ENCODE results near the gene OR2B2.
A peak's percentile ranks its signal among the peaks of the same experiment; 100 is the strongest.
"Not testable (repeated sequence)": the region's sequence is repeated elsewhere in the genome, so short reads cannot be mapped to it uniquely, and the experiment has no call there.

OR2B2 gene

DNA sequence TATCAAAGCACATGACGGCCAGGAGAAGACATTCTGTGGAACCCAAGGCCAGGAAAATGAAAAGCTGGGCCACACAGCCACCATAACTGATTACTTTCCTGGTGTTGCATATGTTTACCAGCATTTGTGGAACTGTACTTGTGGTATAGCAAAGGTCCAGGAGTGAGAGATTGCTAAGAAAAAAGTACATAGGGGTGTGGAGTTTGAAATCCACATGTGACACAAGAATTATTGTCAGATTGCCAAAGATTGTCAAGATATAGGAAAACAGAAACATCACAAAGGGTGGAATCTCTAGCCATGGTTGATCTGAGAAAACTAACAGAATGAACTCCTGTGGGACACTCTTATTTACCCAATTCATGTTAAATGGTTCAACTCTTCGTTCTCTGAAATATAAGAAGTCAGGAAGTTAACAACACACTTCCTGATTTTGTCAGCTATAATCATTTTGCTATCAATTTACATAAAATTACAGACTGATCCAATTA, at the start of gene OR2B2:
OR2B2 (minus strand) TSS at position 441 of the 491 bp plus-strand sequence; CDS start at position 364, 77 bp downstream.
- DNase-seq (ENCODE audit: low spot score) = no peak
- Mint-ChIP-seq H3K4me3 (no peak within 1 kb of the TSS), H3K27me3 (ENCODE audit: low read depth) (peaks cover 18% of the 10 kb centered on the region), H3K36me3 (ENCODE audit: low read depth) (no peaks in the 10 kb centered on the region), H3K9me3 (no peaks in the 10 kb centered on the region), H3K27ac (no peak within 1 kb of the TSS), H3K4me1 (ENCODE audit: low read depth) (peaks cover 3% of the 10 kb centered on the region)

DNA sequence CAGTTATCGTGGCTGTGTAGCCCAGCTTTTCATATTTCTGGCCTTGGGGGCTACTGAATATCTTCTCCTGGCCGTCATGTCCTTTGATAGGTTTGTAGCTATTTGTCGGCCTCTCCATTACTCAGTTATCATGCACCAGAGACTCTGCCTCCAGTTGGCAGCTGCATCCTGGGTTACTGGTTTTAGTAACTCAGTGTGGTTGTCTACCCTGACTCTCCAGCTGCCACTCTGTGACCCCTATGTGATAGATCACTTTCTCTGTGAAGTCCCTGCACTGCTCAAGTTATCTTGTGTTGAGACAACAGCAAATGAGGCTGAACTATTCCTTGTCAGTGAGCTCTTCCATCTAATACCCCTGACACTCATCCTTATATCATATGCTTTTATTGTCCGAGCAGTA, 45.3 kb upstream of the OR2B2 start:
- no peaks in the 10 kb centered on the region for H3K9me3 Mint-ChIP-seq
- H3K36me3 Mint-ChIP-seq (ENCODE audit: low read depth) = no peaks in the 10 kb centered on the region
- H3K27ac Mint-ChIP-seq = no peak overlapping the region
- H3K4me1 Mint-ChIP-seq (ENCODE audit: low read depth) = no peaks in the 10 kb centered on the region
- H3K4me3 Mint-ChIP-seq = no peak overlapping the region
- DNase-seq (ENCODE audit: low spot score) = no peak
- peaks cover 22% of the 10 kb centered on the region for H3K27me3 Mint-ChIP-seq (ENCODE audit: low read depth)

DNA sequence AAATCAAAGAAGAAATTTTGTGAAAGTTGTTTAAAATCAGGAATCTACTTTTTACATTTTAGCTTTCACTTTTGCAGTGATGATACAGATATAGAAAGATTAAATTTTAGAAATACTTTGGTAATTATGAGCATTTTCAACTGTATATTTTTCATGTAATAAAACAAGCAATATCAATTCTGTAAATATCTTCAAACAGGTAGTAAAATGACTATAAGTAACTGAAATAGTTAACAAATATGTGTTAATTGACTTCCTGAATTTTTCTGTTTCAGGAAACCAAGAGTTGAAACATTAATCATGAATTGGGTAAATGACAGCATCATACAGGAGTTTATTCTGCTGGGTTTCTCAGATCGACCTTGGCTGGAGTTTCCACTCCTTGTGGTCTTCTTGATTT, 44.7 kb upstream of the OR2B2 start, which contains the start of gene OR2B6:
OR2B6 (plus strand) TSS at position 301 of the 400 bp plus-strand sequence; CDS start at position 301, 0 bp downstream.
- Mint-ChIP-seq H3K9me3 (no peaks in the 10 kb centered on the region), H3K4me1 (ENCODE audit: low read depth) (no peaks in the 10 kb centered on the region), H3K27me3 (ENCODE audit: low read depth) (peaks cover 26% of the 10 kb centered on the region), H3K4me3 (no peak within 1 kb of the TSS), H3K36me3 (ENCODE audit: low read depth) (no peaks in the 10 kb centered on the region), H3K27ac (no peak within 1 kb of the TSS)
- DNase-seq (ENCODE audit: low spot score) = no peak

DNA sequence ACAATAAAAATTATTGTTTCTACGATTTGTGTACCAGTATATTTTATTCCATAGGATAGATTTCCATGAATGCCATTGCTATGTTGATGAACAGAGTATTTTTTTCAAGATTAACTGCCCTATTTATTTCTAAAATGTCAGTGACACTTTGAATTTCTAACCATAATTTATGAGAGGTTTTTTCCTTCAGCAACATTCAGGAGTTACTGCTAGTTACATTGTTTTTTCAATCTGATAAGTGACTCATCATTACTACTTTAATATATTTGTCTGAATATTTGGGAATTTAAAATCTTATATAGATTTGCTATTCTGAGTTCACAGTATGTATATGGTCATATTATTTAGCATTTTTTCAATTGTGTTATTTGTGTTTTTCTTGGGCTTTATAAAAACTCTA, 38.8 kb upstream of the OR2B2 start:
- Mint-ChIP-seq H3K9me3 (no peaks in the 10 kb centered on the region), H3K27me3 (ENCODE audit: low read depth) (peaks cover 26% of the 10 kb centered on the region), H3K36me3 (ENCODE audit: low read depth) (no peaks in the 10 kb centered on the region), H3K27ac (no peak overlapping the region), H3K4me3 (no peak overlapping the region), H3K4me1 (ENCODE audit: low read depth) (no peaks in the 10 kb centered on the region)
- no peak for DNase-seq (ENCODE audit: low spot score)

DNA sequence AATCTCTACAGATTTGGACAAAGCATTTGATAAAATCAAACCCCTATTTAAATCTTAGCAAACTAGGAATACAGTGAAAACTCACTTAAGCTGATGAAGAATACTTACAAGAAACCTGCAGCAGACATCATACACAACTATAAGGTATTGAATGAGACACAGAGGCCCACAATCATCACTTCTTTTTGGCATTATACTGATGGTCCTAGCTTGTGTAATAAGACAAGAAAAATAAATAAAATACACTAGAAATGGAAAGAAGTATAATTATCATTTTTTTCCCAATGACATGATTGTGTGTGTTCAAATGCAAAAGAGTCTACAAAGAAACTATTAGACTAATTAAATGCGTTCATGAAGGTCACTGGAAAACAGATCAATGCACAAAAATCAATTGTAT, 36.0 kb upstream of the OR2B2 start:
- DNase-seq (ENCODE audit: low spot score) = no peak
- Mint-ChIP-seq H3K4me1 (ENCODE audit: low read depth) (no peaks in the 10 kb centered on the region), H3K4me3 (no peak overlapping the region), H3K9me3 (no peaks in the 10 kb centered on the region), H3K27me3 (ENCODE audit: low read depth) (peaks cover 15% of the 10 kb centered on the region), H3K27ac (no peak overlapping the region), H3K36me3 (ENCODE audit: low read depth) (no peaks in the 10 kb centered on the region)

DNA sequence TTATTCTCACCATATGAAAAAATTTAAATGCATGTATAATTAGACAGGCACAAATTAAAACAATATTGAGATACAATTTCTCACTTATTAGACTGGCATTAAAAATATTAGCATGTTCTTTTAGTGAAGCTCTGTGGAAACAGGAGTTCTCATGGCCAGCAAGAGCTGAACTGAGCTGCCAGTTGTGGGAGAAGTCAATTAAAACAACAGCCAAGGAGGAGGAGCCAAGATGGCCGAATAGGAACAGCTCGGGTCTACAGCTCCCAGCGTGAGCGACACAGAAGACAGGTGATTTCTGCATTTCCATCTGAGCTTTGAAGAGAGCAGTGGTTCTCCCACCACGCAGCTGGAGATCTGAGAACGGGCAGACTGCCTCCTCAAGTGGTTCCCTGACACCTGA, 30.9 kb upstream of the OR2B2 start:
- H3K27ac Mint-ChIP-seq; H3K4me1 Mint-ChIP-seq (ENCODE audit: low read depth); H3K9me3 Mint-ChIP-seq; DNase-seq (ENCODE audit: low spot score); H3K4me3 Mint-ChIP-seq; H3K36me3 Mint-ChIP-seq (ENCODE audit: low read depth): not testable (repeated sequence)
- peaks cover 20% of the 10 kb centered on the region for H3K27me3 Mint-ChIP-seq (ENCODE audit: low read depth)

DNA sequence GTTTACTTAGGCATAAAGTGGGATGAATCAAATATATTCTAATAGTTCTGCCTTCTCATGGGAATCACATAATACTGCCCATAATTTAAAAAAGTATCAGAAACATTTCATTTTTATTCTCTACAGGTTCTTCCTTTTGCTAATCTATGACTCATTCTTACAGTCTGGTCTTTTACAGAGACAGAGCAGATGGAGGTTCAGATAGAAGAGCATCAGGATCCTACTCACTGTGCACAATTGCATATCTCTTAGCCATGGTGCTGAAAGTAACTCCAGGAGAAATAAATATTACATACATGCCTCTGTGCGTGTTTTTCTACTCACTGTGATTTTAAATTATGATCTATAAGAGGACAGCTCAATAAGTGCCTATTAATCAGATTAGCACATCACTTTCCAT, 28.6 kb upstream of the OR2B2 start:
- Mint-ChIP-seq H3K4me1 (ENCODE audit: low read depth) (no peaks in the 10 kb centered on the region), H3K9me3 (no peaks in the 10 kb centered on the region), H3K36me3 (ENCODE audit: low read depth) (no peaks in the 10 kb centered on the region), H3K27me3 (ENCODE audit: low read depth) (peaks cover 23% of the 10 kb centered on the region), H3K4me3 (no peak overlapping the region), H3K27ac (no peak overlapping the region)
- DNase-seq (ENCODE audit: low spot score) = no peak

DNA sequence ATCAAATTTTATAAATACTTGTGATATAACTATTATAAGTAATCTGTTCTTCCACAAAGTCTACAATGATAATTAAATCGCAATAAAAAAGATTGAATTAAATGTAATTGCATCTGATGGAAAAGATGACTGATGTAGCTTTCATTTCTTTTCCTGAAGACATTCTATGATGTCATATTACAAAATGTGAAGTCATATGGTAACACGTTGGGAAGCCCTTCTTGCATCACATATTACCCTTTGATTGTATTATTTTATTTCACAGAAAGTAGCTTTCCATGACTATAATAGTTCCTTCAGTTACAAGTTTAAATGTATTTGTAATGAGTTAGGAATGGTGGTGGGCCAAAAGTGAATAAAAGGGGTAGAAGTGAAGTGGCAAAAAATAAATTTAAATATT, 19.0 kb upstream of the OR2B2 start:
- DNase-seq (ENCODE audit: low spot score) = no peak
- H3K27ac Mint-ChIP-seq = no peak overlapping the region
- H3K36me3 Mint-ChIP-seq (ENCODE audit: low read depth) = no peaks in the 10 kb centered on the region
- peaks cover 15% of the 10 kb centered on the region for H3K27me3 Mint-ChIP-seq (ENCODE audit: low read depth)
- no peaks in the 10 kb centered on the region for H3K9me3 Mint-ChIP-seq
- no peak overlapping the region for H3K4me3 Mint-ChIP-seq
- no peaks in the 10 kb centered on the region for H3K4me1 Mint-ChIP-seq (ENCODE audit: low read depth)

DNA sequence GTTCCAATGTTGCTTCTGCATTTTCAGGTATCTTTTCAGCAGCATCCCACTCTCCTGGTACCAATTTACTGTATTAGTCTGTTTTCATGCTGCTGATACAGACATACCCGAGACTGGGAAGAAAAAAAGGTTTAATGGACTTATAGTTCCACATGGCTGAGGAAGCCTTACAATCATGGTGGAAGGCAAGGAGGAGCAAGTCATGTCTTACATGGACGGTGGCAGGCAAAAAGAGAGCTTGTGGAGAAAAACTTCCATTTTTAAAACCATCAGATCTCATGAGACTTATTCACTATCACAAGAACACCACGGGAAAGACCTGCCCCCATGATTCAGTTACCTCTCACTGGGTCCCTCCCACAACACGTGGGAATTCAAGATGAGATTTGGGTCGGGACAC, 17.7 kb upstream of the OR2B2 start:
- peaks cover 16% of the 10 kb centered on the region for H3K27me3 Mint-ChIP-seq (ENCODE audit: low read depth)
- not testable (repeated sequence) for H3K27ac Mint-ChIP-seq, H3K4me3 Mint-ChIP-seq

DNA sequence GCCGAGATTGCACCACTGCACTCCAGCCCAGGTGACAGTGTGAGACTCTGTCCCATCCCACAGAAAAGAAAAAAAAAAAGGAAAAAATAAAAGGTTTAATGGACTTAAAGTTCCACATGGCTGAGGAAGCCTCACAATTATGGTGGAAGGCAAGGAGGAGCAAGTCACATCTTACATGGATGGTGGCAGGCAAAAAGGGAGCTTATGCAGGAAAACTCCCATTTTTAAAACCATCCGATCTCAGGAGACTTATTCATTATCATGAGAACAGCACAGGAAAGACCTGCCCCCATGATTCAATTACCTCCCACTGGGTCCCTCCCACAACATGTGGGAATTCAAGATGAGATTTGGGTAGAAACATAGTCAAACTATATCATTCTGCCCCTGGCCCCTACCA, 15.8 kb upstream of the OR2B2 start:
- not testable (repeated sequence) for H3K4me3 Mint-ChIP-seq; H3K36me3 Mint-ChIP-seq (ENCODE audit: low read depth); H3K4me1 Mint-ChIP-seq (ENCODE audit: low read depth); DNase-seq (ENCODE audit: low spot score); H3K9me3 Mint-ChIP-seq; H3K27ac Mint-ChIP-seq
- peaks cover 22% of the 10 kb centered on the region for H3K27me3 Mint-ChIP-seq (ENCODE audit: low read depth)

More for the DNA sequence above, 17.7 kb upstream of the OR2B2 start:
- not testable (repeated sequence) for DNase-seq (ENCODE audit: low spot score); H3K4me1 Mint-ChIP-seq (ENCODE audit: low read depth); H3K9me3 Mint-ChIP-seq; H3K36me3 Mint-ChIP-seq (ENCODE audit: low read depth)

DNA sequence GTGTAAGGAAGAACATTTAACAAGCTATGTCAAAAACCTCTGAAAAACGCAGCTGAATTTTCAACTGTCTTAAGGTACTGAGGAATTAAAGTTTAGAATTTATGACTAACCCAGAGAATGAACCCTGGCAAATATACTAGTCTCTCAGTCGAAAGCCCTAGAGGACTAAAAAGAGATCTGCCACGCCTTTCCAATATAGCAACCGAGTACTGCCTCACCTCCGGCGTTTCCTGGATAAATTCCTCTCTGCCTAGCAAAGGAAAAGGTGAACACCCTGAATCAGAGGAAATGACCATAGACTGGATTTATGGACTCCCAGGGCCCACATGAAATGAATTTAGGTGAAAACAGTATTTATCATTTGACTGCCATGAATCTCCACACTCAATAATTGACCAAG, 12.0 kb upstream of the OR2B2 start:
- Mint-ChIP-seq H3K27me3 (ENCODE audit: low read depth) (peaks cover 14% of the 10 kb centered on the region), H3K4me3 (no peak overlapping the region), H3K9me3 (no peaks in the 10 kb centered on the region), H3K36me3 (ENCODE audit: low read depth) (no peaks in the 10 kb centered on the region), H3K27ac (no peak overlapping the region), H3K4me1 (ENCODE audit: low read depth) (no peaks in the 10 kb centered on the region)
- DNase-seq (ENCODE audit: low spot score) = no peak

DNA sequence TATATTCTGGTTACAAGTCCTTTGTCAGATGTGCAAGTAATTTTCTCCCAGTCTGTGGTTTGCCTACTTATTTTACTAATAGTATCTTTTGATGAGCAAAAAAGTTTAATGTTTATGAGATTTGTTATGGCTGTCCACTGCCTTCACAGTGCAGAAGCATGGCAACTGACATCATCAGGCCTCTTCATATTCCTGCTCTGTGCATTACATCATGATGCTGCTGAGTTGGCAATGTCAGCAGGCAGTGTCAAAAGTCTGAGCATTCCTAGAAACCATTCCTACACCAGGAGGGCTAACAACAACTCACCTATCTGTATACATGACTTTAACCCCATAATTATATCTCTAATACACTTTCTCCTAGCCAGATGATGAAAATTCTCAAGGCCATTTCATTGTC, 10.8 kb upstream of the OR2B2 start:
- Mint-ChIP-seq H3K36me3 (ENCODE audit: low read depth) (no peaks in the 10 kb centered on the region), H3K27ac (no peak overlapping the region), H3K9me3 (no peaks in the 10 kb centered on the region), H3K27me3 (ENCODE audit: low read depth) (peaks cover 17% of the 10 kb centered on the region), H3K4me3 (no peak overlapping the region), H3K4me1 (ENCODE audit: low read depth) (no peaks in the 10 kb centered on the region)
- no peak for DNase-seq (ENCODE audit: low spot score)

DNA sequence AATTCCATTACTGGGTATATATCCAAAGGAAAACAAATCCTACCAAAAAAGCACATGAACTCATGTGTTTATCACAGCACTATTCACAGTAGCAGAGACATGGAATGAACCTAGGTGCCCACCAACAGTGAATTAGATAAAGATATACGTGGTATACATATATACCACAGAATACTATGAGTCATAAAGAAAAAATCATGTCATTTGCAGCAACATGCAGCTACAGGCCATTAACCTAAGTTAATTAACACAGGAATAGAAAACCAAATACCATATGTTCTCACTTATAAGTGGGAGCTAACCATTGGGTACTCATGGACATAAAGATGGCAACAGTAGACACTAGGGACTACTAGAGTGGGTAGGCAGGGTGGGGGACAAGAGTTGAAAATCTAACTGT, 4.2 kb downstream of the OR2B2 start:
- DNase-seq (ENCODE audit: low spot score) = no peak
- Mint-ChIP-seq H3K27me3 (ENCODE audit: low read depth) (peaks cover 26% of the 10 kb centered on the region), H3K36me3 (ENCODE audit: low read depth) (no peaks in the 10 kb centered on the region), H3K27ac (no peak overlapping the region), H3K4me1 (ENCODE audit: low read depth) (peaks cover 11% of the 10 kb centered on the region), H3K9me3 (no peaks in the 10 kb centered on the region), H3K4me3 (no peak overlapping the region)

DNA sequence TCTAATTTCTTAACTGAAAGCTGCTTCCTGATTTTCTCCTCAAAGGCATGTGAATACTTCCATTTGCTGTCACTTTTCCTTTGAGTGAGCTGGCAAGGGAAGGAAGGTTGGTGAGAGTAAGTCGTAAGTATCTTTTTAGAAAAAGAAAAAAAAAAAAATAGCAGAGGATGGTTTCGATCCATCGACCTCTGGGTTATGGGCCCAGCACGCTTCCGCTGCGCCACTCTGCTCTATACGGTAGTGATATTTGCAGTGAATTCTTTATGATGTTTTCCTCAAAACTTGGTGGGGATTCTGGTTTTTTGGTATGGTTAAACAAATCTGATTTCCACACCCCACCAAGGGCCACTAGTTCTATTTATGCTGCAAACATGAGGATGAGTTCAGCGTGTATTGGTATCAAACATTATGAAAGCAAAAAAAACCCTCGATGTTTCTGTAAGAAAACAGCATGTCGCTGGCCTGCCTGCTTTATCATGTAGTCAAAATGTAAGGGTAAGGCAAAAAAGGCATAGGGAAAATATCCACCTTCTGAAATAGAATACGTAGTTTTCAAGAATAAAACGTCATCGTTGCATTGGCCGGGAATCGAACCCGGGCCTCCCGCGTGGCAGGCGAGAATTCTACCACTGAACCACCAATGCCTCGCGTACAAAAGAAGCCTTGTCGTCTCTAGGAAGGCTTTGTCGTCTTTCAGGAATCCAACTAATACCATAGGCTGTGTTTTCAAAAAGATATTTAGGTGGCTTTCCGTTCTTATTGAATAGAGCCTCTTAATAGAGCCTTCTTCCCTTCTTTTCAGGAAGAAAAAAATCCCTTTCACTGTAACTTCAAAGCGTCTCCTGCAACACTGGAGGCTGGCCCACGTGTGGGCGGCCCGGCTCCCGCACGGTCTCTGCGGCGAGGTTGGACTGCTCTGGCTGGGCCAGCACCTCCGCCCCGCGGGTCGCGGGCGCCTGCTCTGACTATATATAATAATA, 9.6 kb downstream of the OR2B2 start:
- Mint-ChIP-seq H3K4me3 (peak overlapping the region; percentile 82), H3K9me3 (no peaks in the 10 kb centered on the region), H3K27ac (peak overlapping the region; percentile 92), H3K27me3 (ENCODE audit: low read depth) (peaks cover 28% of the 10 kb centered on the region), H3K36me3 (ENCODE audit: low read depth) (no peaks in the 10 kb centered on the region), H3K4me1 (ENCODE audit: low read depth) (peaks cover 26% of the 10 kb centered on the region)
- peak; percentile 78 for DNase-seq (ENCODE audit: low spot score)

All from T-helper 2 cell treated with Interferon-gamma antibody and Interleukin-4, amounts not matched to agents 5 μg/mL and 100 μg/mL, for 36 hours (primary cell).